NK-92 (cell line): ENCODE results near the gene FAM186B.
"Not testable (repeated sequence)": the region's sequence is repeated elsewhere in the genome, so short reads cannot be mapped to it uniquely, and the experiment has no call there.

ENCODE experiments used
- DNase-seq: peaks from one replicate; lab custom pipeline; 2025; ENCODE audit not compliant: unreplicated experiment; lab: John Stamatoyannopoulos, UW

FAM186B gene

GRCh38 chr12:49635036-49635435 is 29.6 kb upstream of the FAM186B start:
- no peak for DNase-seq

- no peak for DNase-seq
Observed at GRCh38 chr12:49633703-49634345, 28.4 kb upstream of the FAM186B start.

- no peak for DNase-seq
Observed at GRCh38 chr12:49632986-49633702, 27.7 kb upstream of the FAM186B start.

GRCh38 chr12:49632401-49632800 is 27.0 kb upstream of the FAM186B start:
- no peak for DNase-seq

- DNase-seq, result no peak
Observed at GRCh38 chr12:49631336-49631907, 26.0 kb upstream of the FAM186B start.

GRCh38 chr12:49627752-49628360 is 22.4 kb upstream of the FAM186B start:
- no peak for DNase-seq

GRCh38 chr12:49626836-49627235 is 21.4 kb upstream of the FAM186B start:
- DNase-seq, result no peak

- DNase-seq, result no peak
Observed at GRCh38 chr12:49626169-49626835, 20.9 kb upstream of the FAM186B start.

- DNase-seq, result no peak
Observed at GRCh38 chr12:49624921-49625577, 19.6 kb upstream of the FAM186B start.

GRCh38 chr12:49623142-49623904 is 17.9 kb upstream of the FAM186B start, which contains the start of gene PRPF40B:
TSS of gene PRPF40B (plus strand) at chr12:49623561. CDS start at chr12:49623591, 30 bp downstream.
- DNase-seq, result no peak

- no peak for DNase-seq
Observed at GRCh38 chr12:49622501-49623141, 17.2 kb upstream of the FAM186B start.

GRCh38 chr12:49621651-49622500 is 16.4 kb upstream of the FAM186B start:
- DNase-seq, result no peak

GRCh38 chr12:49619286-49619685 is 13.8 kb upstream of the FAM186B start:
- DNase-seq, result no peak

- DNase-seq, result no peak
Observed at GRCh38 chr12:49618576-49618975, 13.1 kb upstream of the FAM186B start.

GRCh38 chr12:49616533-49617219 is 11.2 kb upstream of the FAM186B start:
- DNase-seq, result no peak

- no peak for DNase-seq
Observed at GRCh38 chr12:49615725-49616124, 10.3 kb upstream of the FAM186B start.

GRCh38 chr12:49612210-49612609 is 6.8 kb upstream of the FAM186B start:
- DNase-seq, result no peak

GRCh38 chr12:49610785-49611184 is 5.3 kb upstream of the FAM186B start:
- not testable (repeated sequence) for DNase-seq
